ENCODE measurements around the gene ANKRD6.

Gene ANKRD6

DNA sequence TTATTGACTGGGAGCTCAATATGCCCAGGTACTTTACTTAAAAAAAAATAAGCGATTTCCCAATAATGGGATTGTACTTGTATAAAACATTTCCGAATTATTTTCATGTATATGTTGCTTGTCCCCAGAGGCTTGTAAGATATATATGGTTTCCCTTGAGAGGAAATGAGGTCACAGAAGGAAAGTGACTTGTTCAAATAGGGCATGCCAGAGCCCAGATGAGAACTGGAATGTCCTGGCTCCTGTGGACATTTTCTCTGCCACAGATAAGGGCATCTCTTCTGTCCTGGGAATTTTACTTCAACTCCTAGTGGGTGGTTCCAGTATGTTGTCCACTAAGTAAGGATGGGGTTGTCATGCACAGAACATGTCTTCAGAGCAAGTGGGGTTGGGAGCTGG, 142.6 kb downstream of the ANKRD6 start:
- no peak for TF ChIP-seq CTCF (IDR thresholded peaks at IDR 0.05; ENCODE audit: insufficient read depth, low read length, poor library complexity, severe bottlenecking)
- no peaks in the 10 kb centered on the region for H3K36me3 ChIP-seq (ENCODE audit: control insufficient read depth, insufficient read depth, low read length)
- no peaks in the 10 kb centered on the region for H3K27me3 ChIP-seq (replicated peaks; ENCODE audit: control insufficient read depth, insufficient read depth, low read length)
- H3K4me3 ChIP-seq (replicated peaks; ENCODE audit: low read depth, low read length) = no peak overlapping the region
- no peak for DNase-seq (ENCODE audit: extremely low read depth, insufficient read length)

DNA sequence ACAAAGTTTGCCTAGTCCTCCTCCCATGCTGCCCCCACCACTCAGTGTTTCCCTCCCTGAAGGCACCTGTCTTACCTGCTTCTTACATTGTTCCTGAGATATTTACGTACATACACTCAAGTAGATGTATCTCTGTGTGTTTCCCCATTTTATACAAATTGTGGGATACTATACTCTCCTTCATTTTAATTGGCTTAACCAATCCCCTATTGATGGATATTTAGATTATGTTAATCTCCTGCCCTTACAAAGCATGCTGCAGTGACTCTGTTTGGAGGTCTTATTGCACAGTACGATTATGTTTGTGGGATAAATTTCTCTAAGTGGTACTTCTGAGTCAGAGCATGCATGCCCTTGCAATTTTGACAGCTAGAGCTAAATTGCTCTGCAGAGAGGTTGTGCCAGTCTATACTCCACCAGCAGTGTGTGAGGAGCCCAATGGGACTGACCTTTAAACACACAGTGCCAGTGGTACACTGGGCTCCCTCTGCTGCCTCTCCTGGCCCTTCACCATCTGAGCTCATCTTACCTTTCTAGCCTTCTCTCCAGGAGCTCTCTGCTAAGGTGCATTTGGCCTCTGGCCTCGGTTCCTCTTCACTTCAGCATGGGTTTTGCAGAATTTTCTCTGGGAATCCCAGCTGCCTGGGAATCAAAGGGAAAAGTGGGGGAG, 148.2 kb downstream of the ANKRD6 start:
- H3K4me3 ChIP-seq (replicated peaks; ENCODE audit: low read depth, low read length) = no peak overlapping the region
- no peak for TF ChIP-seq CTCF (IDR thresholded peaks at IDR 0.05; ENCODE audit: insufficient read depth, low read length, poor library complexity, severe bottlenecking)
- no peaks in the 10 kb centered on the region for H3K27me3 ChIP-seq (replicated peaks; ENCODE audit: control insufficient read depth, insufficient read depth, low read length)
- no peak for DNase-seq (ENCODE audit: extremely low read depth, insufficient read length)
- no peaks in the 10 kb centered on the region for H3K36me3 ChIP-seq (ENCODE audit: control insufficient read depth, insufficient read depth, low read length)

DNA sequence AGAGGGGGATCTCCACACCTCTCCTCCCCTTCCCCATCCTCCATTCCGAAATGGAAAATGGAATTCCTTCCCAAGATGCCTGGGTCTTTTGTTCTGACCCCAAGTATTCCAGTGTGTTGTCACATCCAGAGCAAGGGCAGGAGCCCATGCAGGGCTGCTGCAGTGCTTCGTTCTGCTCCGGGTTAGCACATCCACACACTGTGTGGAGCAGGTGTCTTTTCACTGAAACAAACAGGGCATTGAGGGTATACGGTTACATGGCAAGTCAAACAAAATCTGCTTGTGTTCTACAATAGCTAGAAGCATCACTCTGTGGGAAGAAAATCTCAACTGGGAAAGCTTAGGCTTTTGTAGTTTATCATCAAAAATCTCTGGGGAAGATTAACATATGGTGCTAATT, 148.7 kb downstream of the ANKRD6 start:
- DNase-seq (ENCODE audit: extremely low read depth, insufficient read length) = no peak
- H3K36me3 ChIP-seq (ENCODE audit: control insufficient read depth, insufficient read depth, low read length) = no peaks in the 10 kb centered on the region
- no peak for TF ChIP-seq CTCF (IDR thresholded peaks at IDR 0.05; ENCODE audit: insufficient read depth, low read length, poor library complexity, severe bottlenecking)
- no peaks in the 10 kb centered on the region for H3K27me3 ChIP-seq (replicated peaks; ENCODE audit: control insufficient read depth, insufficient read depth, low read length)
- H3K4me3 ChIP-seq (replicated peaks; ENCODE audit: low read depth, low read length) = no peak overlapping the region

GRCh38 chr6:89582669-89583325, 149.8 kb downstream of the ANKRD6 start:
- no peak for TF ChIP-seq CTCF (IDR thresholded peaks at IDR 0.05; ENCODE audit: insufficient read depth, low read length, poor library complexity, severe bottlenecking)
- DNase-seq (ENCODE audit: extremely low read depth, insufficient read length) = no peak
- Histone ChIP-seq H3K27me3 (replicated peaks; ENCODE audit: control insufficient read depth, insufficient read depth, low read length) (no peaks in the 10 kb centered on the region), H3K4me3 (replicated peaks; ENCODE audit: low read depth, low read length) (no peak overlapping the region), H3K36me3 (ENCODE audit: control insufficient read depth, insufficient read depth, low read length) (no peaks in the 10 kb centered on the region)

DNA sequence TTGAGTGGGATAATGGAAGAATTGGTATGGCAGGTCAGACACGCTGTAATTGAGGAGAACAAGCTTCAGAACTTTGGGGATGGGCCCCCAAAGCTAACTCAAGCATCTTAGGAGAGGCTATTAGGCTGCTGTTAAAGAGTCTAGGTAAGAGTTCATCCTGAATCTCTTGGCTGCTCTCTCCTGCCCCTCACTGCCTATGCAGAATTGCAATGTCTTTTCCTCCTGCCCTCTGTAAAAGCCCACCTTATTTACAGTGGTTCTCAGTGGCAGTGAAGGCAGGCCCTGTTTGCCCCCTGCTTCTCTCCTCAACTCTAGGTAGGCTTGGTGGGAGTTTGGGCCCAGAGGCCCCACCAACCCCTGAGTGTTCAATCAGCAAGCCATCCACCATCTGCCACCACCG, 150.6 kb downstream of the ANKRD6 start:
- Histone ChIP-seq H3K27me3 (replicated peaks; ENCODE audit: control insufficient read depth, insufficient read depth, low read length) (no peaks in the 10 kb centered on the region), H3K36me3 (ENCODE audit: control insufficient read depth, insufficient read depth, low read length) (no peaks in the 10 kb centered on the region), H3K4me3 (replicated peaks; ENCODE audit: low read depth, low read length) (no peak overlapping the region)
- no peak for DNase-seq (ENCODE audit: extremely low read depth, insufficient read length)
- TF ChIP-seq CTCF (IDR thresholded peaks at IDR 0.05; ENCODE audit: insufficient read depth, low read length, poor library complexity, severe bottlenecking) = no peak
